Mesangial cell (primary cell): ENCODE data around the gene H6PD. TPM values are rescaled to one million over a fixed set of nuclear protein-coding genes. Genes with fewer than 3 reads are reported as not detected.

Source experiments
- total RNA-seq: library from RNA; depleted of rRNA; stranded (reverse); fragments of >200 nt; gene quantifications from 2 replicates; pipeline ENCODE4 v1.2.3, GENCODE V29; 2015

H6PD gene
- 14.0 and 59.1 TPM in 2 replicates for total RNA-seq

GRCh38 chr1:9234223-9235095 lies at the start of gene H6PD:
Gene H6PD (plus strand): TSS chr1:9234774. CDS start chr1:9244935, 10,161 bp downstream.

DNA sequence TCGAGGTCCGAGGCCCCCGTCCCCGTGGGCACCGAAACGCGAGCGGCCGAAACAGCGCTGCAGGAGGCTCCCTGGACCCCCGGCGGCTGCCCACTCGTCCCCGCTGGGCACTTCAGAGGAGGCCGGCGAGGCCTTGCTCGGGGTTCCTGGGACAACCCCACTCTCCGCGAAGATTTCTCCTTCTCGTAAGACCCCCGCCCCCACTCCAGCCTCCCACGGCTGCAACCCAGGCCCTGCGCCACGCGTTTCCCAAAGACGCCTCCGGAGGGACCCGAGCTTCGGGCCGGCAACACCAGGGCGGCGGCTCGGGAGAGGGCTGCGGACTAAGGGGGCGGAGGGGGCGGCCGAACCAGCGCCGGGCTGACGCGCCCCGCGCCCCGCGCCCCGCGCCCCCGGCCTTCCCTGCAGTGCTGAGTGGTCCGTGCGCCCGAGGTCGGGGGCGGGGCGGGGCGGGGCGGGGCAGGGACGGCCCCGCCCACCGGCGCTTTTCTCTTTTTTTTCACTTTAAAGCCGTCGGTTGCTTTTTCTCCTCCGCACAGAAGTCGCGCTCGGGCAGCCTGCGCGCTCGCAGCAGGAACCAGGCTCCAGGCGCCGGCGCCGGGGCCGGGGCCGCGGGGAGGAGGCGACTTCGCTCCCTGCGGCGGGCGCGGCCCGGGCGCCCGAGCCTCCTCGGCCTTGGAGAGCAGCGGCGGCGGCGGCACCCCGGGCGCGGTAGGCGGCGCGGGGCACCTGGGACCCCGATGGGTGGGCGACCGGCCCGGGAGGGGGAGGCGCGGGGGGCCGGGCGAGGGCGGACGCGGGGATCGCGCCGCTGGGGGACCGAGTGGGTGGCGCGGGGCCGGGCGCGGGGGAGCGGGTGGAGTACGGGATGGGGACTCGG lies 58.0 kb downstream of the H6PD start, which contains the start of gene SPSB1:
Gene SPSB1 (plus strand): TSS at position 534 of the 880 bp plus-strand sequence. CDS start 62,998 bp downstream, outside the sequence.

Other genes starting within 250 kb of the H6PD start
- not detected in 2 replicates for gene SLC2A7, start 208.4 kb upstream of the H6PD start, total RNA-seq
- gene SLC2A5, start 165.1 kb upstream of the H6PD start, total RNA-seq = 0.33 and 0.51 TPM in 2 replicates
- 1.8 and 2.4 TPM in 2 replicates for gene GPR157, start 105.7 kb upstream of the H6PD start, total RNA-seq
- 47.3 and 102 TPM in 2 replicates for gene SPSB1, start 58.1 kb downstream of the H6PD start, total RNA-seq